ENCODE measurements around the gene SEMA4D.

DNA sequence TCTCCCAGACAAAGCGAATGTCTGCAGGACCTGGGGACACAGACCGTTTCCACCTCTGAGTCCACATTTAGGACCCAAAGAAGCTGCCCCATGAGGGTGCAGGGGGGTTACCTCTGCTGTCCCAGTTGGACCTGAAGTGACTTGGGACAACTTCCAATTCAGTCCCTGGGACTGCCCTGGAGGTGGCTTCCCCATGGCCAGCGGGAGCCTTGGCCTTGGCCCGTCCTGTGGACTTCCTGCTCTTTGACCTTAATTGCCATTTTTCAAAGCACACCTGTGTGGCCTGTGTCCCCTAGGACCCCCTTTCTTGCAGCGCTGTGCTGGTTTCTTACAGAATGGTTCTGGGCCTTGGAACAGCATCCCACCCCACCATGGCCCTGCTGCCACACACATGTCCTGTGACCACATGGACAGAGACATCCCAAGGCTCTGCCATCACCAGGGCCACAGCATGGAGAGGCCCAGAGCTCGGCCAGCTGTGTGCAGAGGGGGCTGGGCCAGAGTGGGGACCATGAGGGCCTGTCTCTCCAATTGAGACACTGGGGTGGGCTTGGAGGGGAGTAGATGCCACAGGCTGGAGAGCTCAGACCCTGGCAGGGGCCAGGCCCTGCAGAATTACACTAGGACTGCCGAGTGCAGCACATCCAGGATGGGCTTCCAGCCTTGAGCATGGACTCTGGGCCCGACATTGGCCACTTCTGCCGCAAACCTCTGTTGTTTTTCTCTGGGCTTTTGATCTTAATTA is 133.8 kb downstream of the SEMA4D start:
- TF ChIP-seq EP300 (IDR thresholded peaks at IDR 0.05): no peak
- TF ChIP-seq POLR2AphosphoS5 (IDR thresholded peaks at IDR 0.05): no peak
- TF ChIP-seq, protein P1, sequence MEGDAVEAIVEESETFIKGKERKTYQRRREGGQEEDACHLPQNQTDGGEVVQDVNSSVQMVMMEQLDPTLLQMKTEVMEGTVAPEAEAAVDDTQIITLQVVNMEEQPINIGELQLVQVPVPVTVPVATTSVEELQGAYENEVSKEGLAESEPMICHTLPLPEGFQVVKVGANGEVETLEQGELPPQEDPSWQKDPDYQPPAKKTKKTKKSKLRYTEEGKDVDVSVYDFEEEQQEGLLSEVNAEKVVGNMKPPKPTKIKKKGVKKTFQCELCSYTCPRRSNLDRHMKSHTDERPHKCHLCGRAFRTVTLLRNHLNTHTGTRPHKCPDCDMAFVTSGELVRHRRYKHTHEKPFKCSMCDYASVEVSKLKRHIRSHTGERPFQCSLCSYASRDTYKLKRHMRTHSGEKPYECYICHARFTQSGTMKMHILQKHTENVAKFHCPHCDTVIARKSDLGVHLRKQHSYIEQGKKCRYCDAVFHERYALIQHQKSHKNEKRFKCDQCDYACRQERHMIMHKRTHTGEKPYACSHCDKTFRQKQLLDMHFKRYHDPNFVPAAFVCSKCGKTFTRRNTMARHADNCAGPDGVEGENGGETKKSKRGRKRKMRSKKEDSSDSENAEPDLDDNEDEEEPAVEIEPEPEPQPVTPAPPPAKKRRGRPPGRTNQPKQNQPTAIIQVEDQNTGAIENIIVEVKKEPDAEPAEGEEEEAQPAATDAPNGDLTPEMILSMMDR (IDR thresholded peaks at IDR 0.05): no peak
- TF ChIP-seq POLR2A (IDR thresholded peaks at IDR 0.05; ENCODE audit: low read depth): no peak
